ENCODE results near the gene SIKE1.

DNA sequence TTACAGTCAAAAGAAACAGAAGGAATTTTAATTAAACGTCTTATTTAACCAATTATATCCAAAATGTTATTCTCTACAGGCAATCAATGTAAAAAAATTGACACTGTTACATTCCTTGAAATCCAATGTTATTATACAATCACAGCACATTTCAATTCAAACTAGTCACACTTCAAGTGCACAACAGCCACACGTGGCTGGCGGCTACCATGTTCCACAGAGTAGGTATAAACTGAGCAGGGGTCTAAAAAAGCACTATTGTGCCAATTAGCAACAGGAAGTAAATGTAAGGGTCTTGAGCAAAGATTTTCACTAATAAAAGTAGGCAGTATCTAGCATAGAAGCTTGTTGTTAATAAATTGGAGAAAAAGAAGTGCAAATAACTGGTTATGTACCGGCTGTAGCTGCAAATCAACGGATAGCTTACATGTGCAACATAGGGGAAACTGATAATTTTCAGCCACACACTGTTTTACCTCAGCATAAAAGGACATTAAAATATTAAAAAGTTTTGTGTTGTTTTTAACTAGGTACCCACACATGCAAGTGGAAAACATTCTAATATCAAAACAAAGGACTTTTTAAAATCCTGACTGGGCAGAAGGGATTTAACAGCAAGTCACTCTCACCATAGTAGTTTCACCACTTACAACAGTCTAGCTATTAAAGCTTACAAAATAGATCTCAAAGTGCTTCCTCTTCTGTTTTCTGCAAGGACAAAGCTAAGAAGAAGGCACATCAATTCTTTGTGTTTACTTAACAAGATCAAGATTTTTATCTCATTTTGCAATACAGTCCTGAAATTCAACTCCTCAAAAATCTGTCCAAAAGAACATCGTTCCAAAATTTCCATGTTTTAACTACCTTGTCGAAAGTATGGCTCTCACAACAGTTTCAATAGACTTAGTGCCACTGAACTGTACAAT is 25.2 kb downstream of the SIKE1 start:
- TF ChIP-seq, protein P1, sequence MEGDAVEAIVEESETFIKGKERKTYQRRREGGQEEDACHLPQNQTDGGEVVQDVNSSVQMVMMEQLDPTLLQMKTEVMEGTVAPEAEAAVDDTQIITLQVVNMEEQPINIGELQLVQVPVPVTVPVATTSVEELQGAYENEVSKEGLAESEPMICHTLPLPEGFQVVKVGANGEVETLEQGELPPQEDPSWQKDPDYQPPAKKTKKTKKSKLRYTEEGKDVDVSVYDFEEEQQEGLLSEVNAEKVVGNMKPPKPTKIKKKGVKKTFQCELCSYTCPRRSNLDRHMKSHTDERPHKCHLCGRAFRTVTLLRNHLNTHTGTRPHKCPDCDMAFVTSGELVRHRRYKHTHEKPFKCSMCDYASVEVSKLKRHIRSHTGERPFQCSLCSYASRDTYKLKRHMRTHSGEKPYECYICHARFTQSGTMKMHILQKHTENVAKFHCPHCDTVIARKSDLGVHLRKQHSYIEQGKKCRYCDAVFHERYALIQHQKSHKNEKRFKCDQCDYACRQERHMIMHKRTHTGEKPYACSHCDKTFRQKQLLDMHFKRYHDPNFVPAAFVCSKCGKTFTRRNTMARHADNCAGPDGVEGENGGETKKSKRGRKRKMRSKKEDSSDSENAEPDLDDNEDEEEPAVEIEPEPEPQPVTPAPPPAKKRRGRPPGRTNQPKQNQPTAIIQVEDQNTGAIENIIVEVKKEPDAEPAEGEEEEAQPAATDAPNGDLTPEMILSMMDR (IDR thresholded peaks at IDR 0.05) = no peak
- TF ChIP-seq EZH2phosphoT487 (IDR thresholded peaks at IDR 0.05) = no peak

All from neural progenitor cell (in vitro differentiated cells).